Activated T-helper 1 cell treated with Interleukin-2 at 50 U/mL for 16 hours (primary cell): ENCODE measurements around the gene ZCCHC13.
"Not testable (repeated sequence)": the region's sequence is repeated elsewhere in the genome, so short reads cannot be mapped to it uniquely, and the experiment has no call there.

Source experiments
- DNase-seq: peaks from one replicate; pipeline ENCODE4 v3.0.0-alpha.2; 2020; ENCODE audit warnings: low read depth

ZCCHC13 gene

GRCh38 chrX:74304016-74304415, at the start of gene ZCCHC13:
TSS of gene ZCCHC13 (plus strand) at chrX:74304180. CDS start at chrX:74304267, 87 bp downstream.
- DNase-seq = no peak

GRCh38 chrX:74258111-74258510, 45.9 kb upstream of the ZCCHC13 start:
- DNase-seq = not testable (repeated sequence)

GRCh38 chrX:74259885-74260491, 44.0 kb upstream of the ZCCHC13 start:
- no peak for DNase-seq

GRCh38 chrX:74262452-74263209, 41.3 kb upstream of the ZCCHC13 start:
- no peak for DNase-seq

GRCh38 chrX:74270393-74270792, 33.6 kb upstream of the ZCCHC13 start:
- no peak for DNase-seq

GRCh38 chrX:74272230-74272629, 31.8 kb upstream of the ZCCHC13 start:
- DNase-seq = no peak

- no peak for DNase-seq
Observed at GRCh38 chrX:74274516-74274915, 29.5 kb upstream of the ZCCHC13 start.

GRCh38 chrX:74277320-74277719, 26.7 kb upstream of the ZCCHC13 start:
- no peak for DNase-seq

- no peak for DNase-seq
Observed at GRCh38 chrX:74277846-74278245, 26.1 kb upstream of the ZCCHC13 start.

GRCh38 chrX:74280759-74281158, 23.2 kb upstream of the ZCCHC13 start:
- DNase-seq = no peak

- DNase-seq = no peak
Observed at GRCh38 chrX:74284391-74284952, 19.5 kb upstream of the ZCCHC13 start.

- no peak for DNase-seq
Observed at GRCh38 chrX:74286950-74287740, 16.8 kb upstream of the ZCCHC13 start.

- no peak for DNase-seq
Observed at GRCh38 chrX:74291577-74291963, 12.4 kb upstream of the ZCCHC13 start.

GRCh38 chrX:74291964-74292807, 11.8 kb upstream of the ZCCHC13 start:
- peak; percentile 65 for DNase-seq

GRCh38 chrX:74292808-74293123, 11.2 kb upstream of the ZCCHC13 start:
- DNase-seq = no peak

- peak; percentile 41 for DNase-seq
Observed at GRCh38 chrX:74293343-74293946, 10.5 kb upstream of the ZCCHC13 start.

GRCh38 chrX:74295101-74295500, 8.9 kb upstream of the ZCCHC13 start:
- DNase-seq = no peak

GRCh38 chrX:74297766-74298165, 6.2 kb upstream of the ZCCHC13 start:
- no peak for DNase-seq

- no peak for DNase-seq
Observed at GRCh38 chrX:74300869-74301268, 3.1 kb upstream of the ZCCHC13 start.

- DNase-seq = no peak
Observed at GRCh38 chrX:74318672-74319071, 14.7 kb downstream of the ZCCHC13 start.

GRCh38 chrX:74319321-74319720, 15.3 kb downstream of the ZCCHC13 start:
- DNase-seq = not testable (repeated sequence)
